Measurements from ENCODE around the gene ILK. TPM values are rescaled to one million over a fixed set of nuclear protein-coding genes. Genes with fewer than 3 reads are reported as not detected.

ILK gene
- total and polyA plus RNA-seq, 10 donors = 71.4 to 194 (median 126) TPM

DNA sequence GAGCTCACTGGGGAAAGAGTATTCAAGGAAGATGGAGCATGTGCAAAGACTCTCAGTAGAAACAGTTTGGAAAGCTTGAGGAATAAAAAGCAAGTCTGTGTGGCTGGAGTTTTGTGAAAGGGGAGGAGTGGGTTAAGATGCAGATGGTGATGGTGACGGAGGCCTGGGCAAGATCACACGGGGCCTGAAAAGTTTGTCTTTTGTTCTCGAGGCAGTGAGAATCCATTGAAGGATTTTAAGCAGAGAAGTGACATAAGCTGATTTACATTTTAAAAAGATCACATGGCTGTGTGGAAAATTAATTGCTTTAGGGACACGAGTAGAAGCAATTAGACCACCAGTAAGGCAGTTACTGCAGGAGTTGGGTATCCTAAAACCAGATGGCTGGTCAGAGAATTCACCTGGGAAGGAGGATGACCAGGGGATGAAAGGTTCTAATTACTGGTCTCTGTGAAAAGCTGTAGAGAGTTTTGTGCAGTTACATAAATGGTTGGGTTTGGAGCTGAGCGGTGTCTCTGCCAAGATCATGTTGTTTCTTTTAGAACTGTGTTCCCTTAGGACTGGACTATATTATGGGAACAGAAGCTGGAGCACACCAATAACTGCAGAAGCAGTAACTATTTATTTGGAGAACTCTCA is 7.2 kb upstream of the ILK start:
- intact Hi-C loops (cut with DNase I; ENCODE audit: low total_unique reads) = loop anchor here (10.0 kb wide), 1 partner anchor 62 kb away; no protein-coding TSS in a partner anchor
- peaks cover 0 to 99% (median 66%) of the 10 kb centered on the region in 6 donors for H3K36me3 ChIP-seq
- no peak overlapping the region for H3K27ac ChIP-seq
- H3K27me3 ChIP-seq (replicated peaks in 1 of 7) = no peaks in the 10 kb centered on the region
- TF ChIP-seq, protein P1, sequence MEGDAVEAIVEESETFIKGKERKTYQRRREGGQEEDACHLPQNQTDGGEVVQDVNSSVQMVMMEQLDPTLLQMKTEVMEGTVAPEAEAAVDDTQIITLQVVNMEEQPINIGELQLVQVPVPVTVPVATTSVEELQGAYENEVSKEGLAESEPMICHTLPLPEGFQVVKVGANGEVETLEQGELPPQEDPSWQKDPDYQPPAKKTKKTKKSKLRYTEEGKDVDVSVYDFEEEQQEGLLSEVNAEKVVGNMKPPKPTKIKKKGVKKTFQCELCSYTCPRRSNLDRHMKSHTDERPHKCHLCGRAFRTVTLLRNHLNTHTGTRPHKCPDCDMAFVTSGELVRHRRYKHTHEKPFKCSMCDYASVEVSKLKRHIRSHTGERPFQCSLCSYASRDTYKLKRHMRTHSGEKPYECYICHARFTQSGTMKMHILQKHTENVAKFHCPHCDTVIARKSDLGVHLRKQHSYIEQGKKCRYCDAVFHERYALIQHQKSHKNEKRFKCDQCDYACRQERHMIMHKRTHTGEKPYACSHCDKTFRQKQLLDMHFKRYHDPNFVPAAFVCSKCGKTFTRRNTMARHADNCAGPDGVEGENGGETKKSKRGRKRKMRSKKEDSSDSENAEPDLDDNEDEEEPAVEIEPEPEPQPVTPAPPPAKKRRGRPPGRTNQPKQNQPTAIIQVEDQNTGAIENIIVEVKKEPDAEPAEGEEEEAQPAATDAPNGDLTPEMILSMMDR (IDR thresholded peaks at IDR 0.05 in 8 of 11, conservative IDR thresholded peaks at IDR 0.05 in 3 of 11) = no peak
- no peak for DNase-seq
- H3K4me1 ChIP-seq = peaks cover 3 to 27% (median 15%) of the 10 kb centered on the region in 6 donors
- 78 to 91% (median 85%) methylated on average over 5 of the region's 5 CpGs for WGBS, 5 donors
- H3K4me3 ChIP-seq = no peak overlapping the region
- no peaks in the 10 kb centered on the region for H3K9me3 ChIP-seq

DNA sequence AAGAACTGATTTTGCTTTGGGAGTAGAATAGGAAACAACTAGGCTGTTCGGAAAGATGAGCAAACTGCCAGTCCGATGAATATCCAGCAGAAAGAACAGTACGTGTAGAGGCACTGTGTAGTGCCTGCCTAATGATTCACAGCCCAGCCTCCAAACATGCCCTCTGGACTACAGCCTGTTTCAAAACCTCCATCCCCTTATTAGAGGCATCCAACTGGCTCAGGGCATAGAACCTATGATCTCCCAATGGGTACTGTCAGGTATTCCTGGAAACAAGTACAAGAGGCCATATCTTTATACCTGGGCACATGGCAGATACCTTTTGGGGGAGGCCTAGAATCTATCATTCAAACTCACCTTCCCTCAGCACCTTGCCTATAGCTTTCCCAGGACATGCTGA is 5.0 kb upstream of the ILK start:
- Histone ChIP-seq H3K4me1 (peaks cover 18 to 45% (median 30%) of the 10 kb centered on the region in 6 donors), H3K4me3 (no peak overlapping the region), H3K27ac (no peak overlapping the region), H3K36me3 (peaks cover 0 to 82% (median 62%) of the 10 kb centered on the region in 6 donors), H3K27me3 (replicated peaks in 1 of 7) (no peaks in the 10 kb centered on the region), H3K9me3 (no peaks in the 10 kb centered on the region)
- no peak for DNase-seq
- 95 to 97% (median 95%) methylated on average over 3 of the region's 3 CpGs for WGBS, 5 donors
- intact Hi-C loops (cut with DNase I; ENCODE audit: low total_unique reads) = loop anchor here (10.0 kb wide), 1 partner anchor 64 kb away; no protein-coding TSS in a partner anchor
- TF ChIP-seq POLR2A (IDR thresholded peaks at IDR 0.05) (no peak), POLR2AphosphoS5 (IDR thresholded peaks at IDR 0.05) (no peak)
- TF ChIP-seq, protein P1 (IDR thresholded peaks at IDR 0.05 in 8 of 11, conservative IDR thresholded peaks at IDR 0.05 in 3 of 11) = no peak

DNA sequence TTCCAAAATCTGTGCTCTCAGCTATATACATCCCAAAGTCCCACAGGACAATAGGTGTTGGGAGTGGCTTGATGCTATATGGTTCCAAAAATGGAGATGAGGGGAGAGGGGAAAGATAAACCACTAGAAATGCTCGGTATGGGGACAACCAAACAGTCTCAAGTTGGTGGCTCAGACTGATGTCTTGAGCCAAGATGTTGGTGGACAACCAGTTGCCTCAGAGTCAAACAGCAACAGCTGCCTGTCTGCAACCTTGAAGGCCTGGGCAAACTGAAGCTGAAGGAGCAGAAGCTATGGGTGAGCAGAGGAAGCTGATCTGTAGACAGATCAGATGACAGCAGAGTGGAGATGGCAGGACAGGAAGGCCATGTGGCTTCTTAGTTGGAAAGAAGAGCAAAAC is 4.1 kb upstream of the ILK start:
- WGBS, 5 donors = 75 to 92% (median 84%) methylated on average over 1 of the region's 1 CpG
- intact Hi-C loops (cut with DNase I; ENCODE audit: low total_unique reads) = loop anchor here (10.0 kb wide), 1 partner anchor 65 kb away; no protein-coding TSS in a partner anchor
- Histone ChIP-seq H3K4me1 (peaks cover 19 to 49% (median 32%) of the 10 kb centered on the region in 6 donors), H3K9me3 (no peaks in the 10 kb centered on the region), H3K36me3 (peaks cover 0 to 75% (median 55%) of the 10 kb centered on the region in 6 donors), H3K4me3 (no peak overlapping the region), H3K27me3 (replicated peaks in 1 of 7) (no peaks in the 10 kb centered on the region), H3K27ac (no peak overlapping the region)
- no peak for TF ChIP-seq POLR2AphosphoS5 (IDR thresholded peaks at IDR 0.05)
- TF ChIP-seq, protein P1 (IDR thresholded peaks at IDR 0.05 in 8 of 11, conservative IDR thresholded peaks at IDR 0.05 in 3 of 11) = no peak
- no peak for DNase-seq

DNA sequence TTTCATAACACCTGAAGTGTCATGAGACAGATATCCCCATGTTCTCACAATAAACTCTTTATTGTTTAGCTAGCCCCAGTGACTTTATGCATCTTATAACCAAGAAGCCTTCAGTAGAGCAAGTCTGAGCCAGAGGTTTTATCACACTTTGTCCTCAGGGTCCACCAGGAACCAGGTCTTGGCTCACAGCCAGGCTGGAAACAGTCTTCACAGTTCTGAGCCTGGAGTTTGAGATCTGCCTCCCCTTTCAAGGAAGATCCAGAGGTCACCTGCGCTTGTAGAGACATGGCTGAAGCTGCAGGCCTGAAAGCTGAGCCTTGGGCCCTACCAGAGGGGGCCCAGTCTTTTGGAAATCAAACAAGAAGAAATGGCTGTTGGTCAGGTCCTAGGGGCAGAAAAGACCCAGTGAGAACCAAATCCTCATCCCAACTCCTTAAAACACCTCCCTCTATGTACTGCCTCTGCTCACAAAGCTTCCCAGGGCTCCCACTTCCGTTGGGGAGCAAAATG is 3.6 kb upstream of the ILK start:
- peaks cover 24 to 54% (median 37%) of the 10 kb centered on the region in 6 donors for H3K4me1 ChIP-seq
- intact Hi-C loops (cut with DNase I; ENCODE audit: low total_unique reads) = loop anchor here (5.0 to 10.0 kb wide), 2 partner anchors 65 to 82 kb away; partner anchors contain the start of gene MRPL17
- no peak overlapping the region for H3K27ac ChIP-seq
- no peak for DNase-seq
- TF ChIP-seq POLR2A (IDR thresholded peaks at IDR 0.05) (no peak), POLR2AphosphoS5 (IDR thresholded peaks at IDR 0.05) (no peak)
- TF ChIP-seq, protein P1 (IDR thresholded peaks at IDR 0.05 in 8 of 11, conservative IDR thresholded peaks at IDR 0.05 in 3 of 11) = no peak
- no peak overlapping the region for H3K4me3 ChIP-seq
- H3K36me3 ChIP-seq = peaks cover 0 to 70% (median 53%) of the 10 kb centered on the region in 6 donors
- no peaks in the 10 kb centered on the region for H3K9me3 ChIP-seq
- WGBS, 5 donors = 88 to 92% (median 89%) methylated on average over 2 of the region's 2 CpGs
- H3K27me3 ChIP-seq (replicated peaks in 1 of 7) = no peaks in the 10 kb centered on the region
